ENCODE measurements around the gene CASS4.

DNA sequence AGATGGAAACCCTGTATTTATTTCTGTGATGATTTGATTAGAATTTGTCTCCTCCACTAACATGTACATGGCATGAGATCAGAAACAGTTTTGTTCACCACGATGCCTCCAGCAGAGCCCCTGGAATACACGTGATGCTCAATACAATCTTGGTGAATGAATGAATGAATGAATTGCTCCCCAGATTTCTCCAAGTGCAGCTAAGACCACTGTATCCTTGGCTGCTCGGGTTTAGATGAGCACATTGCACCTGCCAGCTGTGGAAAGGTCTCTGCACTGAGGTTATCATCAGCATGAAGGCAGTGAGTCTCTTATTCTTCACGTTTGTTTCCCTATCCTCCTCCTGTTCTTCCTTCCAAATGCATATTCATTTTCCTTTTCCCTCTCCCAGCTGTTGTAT is 17.9 kb downstream of the CASS4 start:
- TF ChIP-seq, protein P1, sequence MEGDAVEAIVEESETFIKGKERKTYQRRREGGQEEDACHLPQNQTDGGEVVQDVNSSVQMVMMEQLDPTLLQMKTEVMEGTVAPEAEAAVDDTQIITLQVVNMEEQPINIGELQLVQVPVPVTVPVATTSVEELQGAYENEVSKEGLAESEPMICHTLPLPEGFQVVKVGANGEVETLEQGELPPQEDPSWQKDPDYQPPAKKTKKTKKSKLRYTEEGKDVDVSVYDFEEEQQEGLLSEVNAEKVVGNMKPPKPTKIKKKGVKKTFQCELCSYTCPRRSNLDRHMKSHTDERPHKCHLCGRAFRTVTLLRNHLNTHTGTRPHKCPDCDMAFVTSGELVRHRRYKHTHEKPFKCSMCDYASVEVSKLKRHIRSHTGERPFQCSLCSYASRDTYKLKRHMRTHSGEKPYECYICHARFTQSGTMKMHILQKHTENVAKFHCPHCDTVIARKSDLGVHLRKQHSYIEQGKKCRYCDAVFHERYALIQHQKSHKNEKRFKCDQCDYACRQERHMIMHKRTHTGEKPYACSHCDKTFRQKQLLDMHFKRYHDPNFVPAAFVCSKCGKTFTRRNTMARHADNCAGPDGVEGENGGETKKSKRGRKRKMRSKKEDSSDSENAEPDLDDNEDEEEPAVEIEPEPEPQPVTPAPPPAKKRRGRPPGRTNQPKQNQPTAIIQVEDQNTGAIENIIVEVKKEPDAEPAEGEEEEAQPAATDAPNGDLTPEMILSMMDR (IDR thresholded peaks at IDR 0.05) = no peak
- TF ChIP-seq POLR2A (IDR thresholded peaks at IDR 0.05) = no peak
- TF ChIP-seq POLR2AphosphoS5 (IDR thresholded peaks at IDR 0.05) = no peak
- no peak for TF ChIP-seq EP300 (IDR thresholded peaks at IDR 0.05)

All from gastroesophageal sphincter (tissue), 3 donors.